Activated CD4-positive, alpha-beta T cell treated with anti-CD3 and anti-CD28 coated beads for 36 hours (primary cell): ENCODE data around the gene CHKA. TPM values are rescaled to one million over a fixed set of nuclear protein-coding genes. Genes with fewer than 3 reads are reported as not detected.

ENCODE experiments used
- ATAC-seq: fragments of 200-7000 bp; cut with Tn5 transposase; one replicate; pipeline ENCODE4 v1.10.0; 2021; ENCODE audit warnings: mild to moderate bottlenecking, moderate library complexity
- CTCF ChIA-PET: fragments of 350-600 bp; sonication (Branson Sonifier 250); formaldehyde crosslinking; loops from one replicate; lab custom pipeline; 2021; ENCODE audit warnings: antibody characterized with exemption; lab: Charles Lee
- POLR2A ChIA-PET: fragments of 350-600 bp; sonication (Branson Sonifier 250); formaldehyde crosslinking; loops from one replicate; lab custom pipeline; 2021; ENCODE audit warnings: antibody characterized with exemption, inconsistent platforms; lab: Charles Lee
- DNase-seq: peaks from one replicate; pipeline ENCODE4 v3.0.0-alpha.2; 2020
- H3K27ac Mint-ChIP-seq: one replicate; pipeline ENCODE4 v1.8.0; 2021; ENCODE audit warnings: mixed read lengths
- H3K27me3 Mint-ChIP-seq: one replicate; pipeline ENCODE4 v1.8.0; 2021; ENCODE audit warnings: mixed read lengths
- H3K36me3 Mint-ChIP-seq: one replicate; pipeline ENCODE4 v1.8.0; 2021; ENCODE audit warnings: low read depth, mixed read lengths
- H3K4me1 Mint-ChIP-seq: one replicate; pipeline ENCODE4 v1.8.0; 2021; ENCODE audit warnings: mixed read lengths
- H3K4me3 Mint-ChIP-seq: one replicate; pipeline ENCODE4 v1.8.0; 2021; ENCODE audit warnings: mild to moderate bottlenecking, moderate library complexity, mixed read lengths
- H3K9me3 Mint-ChIP-seq: one replicate; pipeline ENCODE4 v1.8.0; 2021; ENCODE audit warnings: low read depth, mixed read lengths
- intact Hi-C, 2 experiments: fragments of 100-400 bp; cut with DNase I in 1 of 2; cut with micrococcal nuclease in 1 of 2; formaldehyde crosslinking; loops; one replicate each; pipeline versions ENCODE4 v1.14.2 to v1.15.1; 2022 to 2024; cut with DNase I, micrococcal nuclease
- total RNA-seq, 2 experiments: library from RNA; stranded (reverse); gene quantifications; one replicate each; pipeline ENCODE4 v1.2.3, GENCODE V29; 2021

The CHKA gene
- total RNA-seq, 2 experiments from 2014 or later: 5.5 to 7.5 TPM

- CTCF ChIA-PET: no interaction called here
- ATAC-seq: no peak
- Mint-ChIP-seq H3K9me3 (no peaks in the 10 kb centered on the region), H3K27ac (no peak overlapping the region), H3K36me3 (peaks cover 13% of the 10 kb centered on the region), H3K4me3 (no peak overlapping the region), H3K27me3 (no peaks in the 10 kb centered on the region), H3K4me1 (no peaks in the 10 kb centered on the region)
- intact Hi-C loops: no loop called here
- no peak for DNase-seq
- POLR2A ChIA-PET: no interaction called here
These were observed 53.2 kb downstream of the CHKA start for GRCh38 chr11:68067991-68068390.

GRCh38 chr11:68066742-68067141, 54.4 kb downstream of the CHKA start:
- DNase-seq: no peak
- H3K36me3 Mint-ChIP-seq: peaks cover 13% of the 10 kb centered on the region
- no peaks in the 10 kb centered on the region for H3K27me3 Mint-ChIP-seq
- CTCF ChIA-PET: no interaction called here
- no peak overlapping the region for H3K4me3 Mint-ChIP-seq
- POLR2A ChIA-PET: no interaction called here
- no peaks in the 10 kb centered on the region for H3K9me3 Mint-ChIP-seq
- intact Hi-C loops: no loop called here
- ATAC-seq: no peak
- H3K27ac Mint-ChIP-seq: no peak overlapping the region
- no peaks in the 10 kb centered on the region for H3K4me1 Mint-ChIP-seq

DNA sequence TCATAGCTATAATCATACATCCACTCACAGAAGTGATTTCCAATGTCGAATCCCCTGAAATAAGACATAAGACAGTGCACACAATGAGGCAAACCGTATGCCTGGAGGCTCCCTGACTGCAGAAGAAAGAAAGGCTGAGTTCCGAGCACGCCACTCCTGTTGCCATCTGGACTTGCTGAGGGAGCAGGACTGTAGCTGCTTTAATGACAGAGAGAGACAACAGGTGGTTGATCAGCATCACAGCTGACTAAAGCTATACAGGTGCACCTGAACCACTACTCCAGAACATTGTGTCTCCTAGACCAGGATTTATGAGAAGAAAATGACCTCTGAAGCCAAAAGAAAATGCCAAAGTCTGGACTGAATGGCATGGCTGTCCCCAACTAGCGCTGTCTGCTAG, 55.3 kb downstream of the CHKA start:
- ChIA-PET CTCF (no interaction called here), POLR2A (no interaction called here)
- Mint-ChIP-seq H3K4me3 (no peak overlapping the region), H3K36me3 (peaks cover 13% of the 10 kb centered on the region), H3K27me3 (no peaks in the 10 kb centered on the region), H3K9me3 (no peaks in the 10 kb centered on the region), H3K27ac (no peak overlapping the region), H3K4me1 (no peaks in the 10 kb centered on the region)
- no peak for ATAC-seq
- no peak for DNase-seq
- intact Hi-C loops: no loop called here

DNA sequence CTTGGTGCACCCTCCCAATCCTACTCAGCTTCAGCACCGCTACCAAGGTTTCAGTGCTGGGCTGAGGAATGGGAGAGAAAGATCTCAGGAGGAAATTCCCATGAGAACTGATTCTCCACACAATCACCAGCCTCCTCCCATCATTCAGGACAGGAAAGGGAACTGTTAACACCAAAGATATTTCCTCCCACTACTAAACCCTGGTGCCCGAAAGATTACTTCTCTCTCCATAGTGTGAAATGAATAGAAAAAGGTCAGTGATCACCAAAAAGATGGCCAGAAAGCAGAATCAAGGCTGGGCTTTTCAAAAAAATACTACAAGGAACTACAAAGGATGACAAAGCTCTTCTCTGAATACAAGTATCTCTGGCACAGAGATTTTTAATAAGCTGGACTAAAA, 56.3 kb downstream of the CHKA start:
- H3K36me3 Mint-ChIP-seq: peaks cover 13% of the 10 kb centered on the region
- no peaks in the 10 kb centered on the region for H3K4me1 Mint-ChIP-seq
- no peaks in the 10 kb centered on the region for H3K9me3 Mint-ChIP-seq
- DNase-seq (no peak), ATAC-seq (no peak)
- no peak overlapping the region for H3K27ac Mint-ChIP-seq
- H3K27me3 Mint-ChIP-seq: no peaks in the 10 kb centered on the region
- ChIA-PET POLR2A (no interaction called here), CTCF (no interaction called here)
- intact Hi-C loops: no loop called here
- no peak overlapping the region for H3K4me3 Mint-ChIP-seq

- H3K27me3 Mint-ChIP-seq: no peaks in the 10 kb centered on the region
- H3K9me3 Mint-ChIP-seq: no peaks in the 10 kb centered on the region
- peaks cover 3% of the 10 kb centered on the region for H3K36me3 Mint-ChIP-seq
- DNase-seq (no peak), ATAC-seq (no peak)
- no peaks in the 10 kb centered on the region for H3K4me1 Mint-ChIP-seq
- no peak overlapping the region for H3K4me3 Mint-ChIP-seq
- CTCF ChIA-PET: no interaction called here
- POLR2A ChIA-PET: no interaction called here
- no peak overlapping the region for H3K27ac Mint-ChIP-seq
- intact Hi-C loops: no loop called here
These were observed 59.7 kb downstream of the CHKA start for GRCh38 chr11:68061508-68061907.

DNA sequence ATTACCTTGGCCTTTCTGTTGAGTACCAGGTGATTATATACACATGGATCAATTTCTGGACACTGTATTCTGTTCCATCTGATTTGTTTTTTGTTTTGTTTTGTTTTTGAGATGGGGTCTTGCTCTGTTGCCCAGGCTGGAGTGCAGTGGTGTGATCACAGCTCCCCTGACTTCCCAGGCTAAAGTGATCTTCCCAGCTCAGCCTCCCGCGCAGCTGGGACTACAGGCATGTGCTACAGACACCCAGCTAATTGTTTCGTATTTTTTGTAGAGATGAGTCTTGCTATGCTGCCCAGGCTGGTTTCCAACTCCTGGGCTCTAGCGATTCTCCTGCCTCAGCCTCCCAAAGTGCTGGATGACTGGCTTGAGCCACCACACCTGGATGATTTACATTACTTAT, 63.4 kb downstream of the CHKA start:
- Mint-ChIP-seq H3K27ac (peak overlapping the region; percentile 13), H3K27me3 (no peaks in the 10 kb centered on the region), H3K9me3 (no peaks in the 10 kb centered on the region), H3K4me1 (peaks cover 2% of the 10 kb centered on the region), H3K36me3 (peaks cover 3% of the 10 kb centered on the region), H3K4me3 (no peak overlapping the region)
- intact Hi-C loops: no loop called here
- ATAC-seq (no peak), DNase-seq (no peak)
- ChIA-PET CTCF (no interaction called here), POLR2A (no interaction called here)

- Mint-ChIP-seq H3K27ac (no peak overlapping the region), H3K4me1 (peaks cover 2% of the 10 kb centered on the region), H3K27me3 (no peaks in the 10 kb centered on the region), H3K36me3 (peaks cover 9% of the 10 kb centered on the region), H3K9me3 (no peaks in the 10 kb centered on the region), H3K4me3 (no peak overlapping the region)
- DNase-seq (no peak), ATAC-seq (no peak)
- POLR2A ChIA-PET: interaction anchor here (0.6 kb wide), 1 partner anchor 494 kb away, joined by 3 read pairs; no protein-coding TSS in a partner anchor
- CTCF ChIA-PET: no interaction called here
- intact Hi-C loops: no loop called here
These were observed 64.6 kb downstream of the CHKA start for GRCh38 chr11:68056317-68057285.

DNA sequence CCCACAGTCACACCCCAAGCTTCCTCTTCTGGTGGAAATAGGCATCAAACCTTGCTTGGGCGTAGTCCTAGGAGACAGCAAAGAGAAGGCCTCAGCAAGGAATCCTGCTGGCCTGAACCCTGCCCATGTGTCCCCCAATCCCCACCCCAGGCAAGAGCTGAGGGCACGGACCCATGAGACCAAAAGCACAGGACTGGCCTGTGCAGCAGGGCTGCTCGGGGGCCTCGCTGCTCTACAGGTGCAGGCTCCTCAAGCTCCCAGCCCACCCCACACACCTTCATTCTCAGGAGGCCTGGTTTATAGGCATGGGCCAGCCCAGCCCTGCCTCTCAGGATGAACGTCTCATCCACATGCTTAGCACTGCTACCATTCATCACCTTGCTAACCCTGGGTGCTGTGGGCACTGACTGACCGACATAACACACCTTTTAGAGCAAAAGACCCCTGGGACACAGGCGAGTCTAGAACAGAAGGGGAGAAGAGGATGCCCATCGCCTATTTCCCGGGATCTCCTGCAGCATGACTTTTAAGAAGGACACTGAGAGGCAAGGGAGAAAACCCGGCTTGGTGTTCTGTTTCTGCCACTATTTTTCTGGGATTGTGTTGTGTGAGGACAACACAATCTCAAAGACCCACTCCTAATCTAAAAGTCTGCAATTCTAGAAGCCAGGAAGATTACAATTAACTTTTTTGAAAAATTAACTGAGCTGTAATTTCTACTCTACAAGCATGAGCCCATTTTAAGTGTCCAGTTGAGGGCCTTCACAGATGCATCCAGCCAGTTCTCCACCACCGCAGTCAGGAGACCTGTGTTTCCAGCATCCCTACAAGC, 67.0 kb downstream of the CHKA start:
- Mint-ChIP-seq H3K9me3 (no peaks in the 10 kb centered on the region), H3K4me1 (peaks cover 2% of the 10 kb centered on the region), H3K36me3 (peaks cover 17% of the 10 kb centered on the region), H3K27me3 (no peaks in the 10 kb centered on the region), H3K4me3 (no peak overlapping the region), H3K27ac (peak overlapping the region; percentile 55)
- ChIA-PET CTCF (interaction anchor here (1.1 kb wide), 1 partner anchor 43 kb away, joined by 3 read pairs; no protein-coding TSS in a partner anchor), POLR2A (no interaction called here)
- intact Hi-C loops: loop anchor here in 1 of 2 experiments (2.0 kb wide), 1 partner anchor 15 kb away; the partner anchor contains the start of gene TCIRG1
- DNase-seq (no peak), ATAC-seq (no peak)

DNA sequence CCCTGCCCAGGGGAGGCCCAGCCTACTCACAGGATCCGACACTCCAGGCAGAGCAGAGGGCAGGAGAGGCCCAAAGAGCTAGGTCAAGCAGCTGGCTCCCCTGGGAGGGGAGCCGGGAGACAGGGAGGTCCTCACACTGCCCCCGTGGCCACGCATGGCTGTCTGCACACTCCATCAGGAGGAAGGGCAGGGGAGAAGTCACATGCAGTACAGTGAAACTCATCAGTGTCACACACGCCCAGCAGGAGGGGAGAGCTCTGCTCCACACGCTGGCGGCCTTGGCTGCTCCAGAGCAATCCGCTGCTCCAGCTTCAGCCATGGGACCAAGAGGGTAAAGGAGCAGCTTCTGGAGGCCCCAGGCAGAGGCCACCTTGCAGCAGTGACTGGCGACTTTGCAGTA, 68.1 kb downstream of the CHKA start:
- Mint-ChIP-seq H3K4me3 (no peak overlapping the region), H3K9me3 (no peaks in the 10 kb centered on the region), H3K36me3 (peaks cover 17% of the 10 kb centered on the region), H3K27me3 (no peaks in the 10 kb centered on the region), H3K4me1 (peaks cover 2% of the 10 kb centered on the region), H3K27ac (peak overlapping the region; percentile 31)
- DNase-seq: no peak
- intact Hi-C loops: no loop called here
- CTCF ChIA-PET: no interaction called here
- no peak for ATAC-seq
- POLR2A ChIA-PET: no interaction called here

DNA sequence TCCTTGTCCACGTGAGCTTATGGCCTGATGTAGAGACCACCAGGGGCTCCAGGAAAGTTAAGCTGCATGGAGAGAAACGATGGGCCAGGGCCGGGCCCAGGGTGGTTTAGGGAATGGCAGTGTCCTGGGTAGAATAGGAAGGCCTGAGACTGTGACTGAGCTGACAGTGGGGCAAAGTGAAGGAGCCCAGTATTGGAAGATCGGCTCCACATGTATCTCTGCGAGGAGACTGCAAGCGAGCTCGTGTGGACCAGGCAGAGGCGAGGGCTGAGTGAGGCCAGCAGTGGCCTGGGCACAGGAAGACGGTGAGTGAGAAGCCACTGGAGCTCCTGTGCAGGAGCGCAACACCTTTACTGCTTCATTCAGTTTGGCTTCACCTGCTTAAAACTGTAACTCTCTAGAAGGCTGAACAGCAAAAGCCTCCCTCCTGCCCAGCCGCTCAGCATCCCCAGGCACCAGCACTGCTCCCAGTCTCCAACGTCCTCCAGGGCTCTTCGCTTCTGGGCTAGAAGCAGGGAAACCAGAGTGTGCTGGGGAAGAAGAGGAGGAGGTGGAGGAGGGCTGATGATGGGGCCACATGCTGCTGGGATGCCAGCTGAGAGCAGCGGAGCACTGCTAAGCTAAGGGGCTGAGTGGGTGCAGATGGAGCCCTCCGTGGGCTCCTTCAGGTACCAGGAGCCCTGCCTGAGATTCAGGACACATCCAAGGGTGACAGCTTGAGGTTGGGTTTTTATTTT, 68.9 kb downstream of the CHKA start:
- POLR2A ChIA-PET: no interaction called here
- no peak for DNase-seq
- CTCF ChIA-PET: no interaction called here
- no peak overlapping the region for H3K27ac Mint-ChIP-seq
- peaks cover 2% of the 10 kb centered on the region for H3K4me1 Mint-ChIP-seq
- intact Hi-C loops: no loop called here
- no peaks in the 10 kb centered on the region for H3K9me3 Mint-ChIP-seq
- no peaks in the 10 kb centered on the region for H3K27me3 Mint-ChIP-seq
- ATAC-seq: no peak
- H3K4me3 Mint-ChIP-seq: no peak overlapping the region
- peaks cover 20% of the 10 kb centered on the region for H3K36me3 Mint-ChIP-seq
